ENCODE results near the gene MT1A.

GRCh38 chr16:56669840-56670619 is 31.6 kb downstream of the MT1A start:
- TF ChIP-seq RAD21 (IDR thresholded peaks at IDR 0.05 in 1 of 2, conservative IDR thresholded peaks at IDR 0.05 in 1 of 2; ENCODE audit: low read depth in 2 of 2, low read length in 2 of 2) (no peak), CREB1 (IDR thresholded peaks at IDR 0.05) (no peak), SIN3A (conservative IDR thresholded peaks at IDR 0.05 in 1 of 2, IDR thresholded peaks at IDR 0.05 in 1 of 2; ENCODE audit: low read depth in 1 of 2, low read length in 2 of 2) (no peak), ASH2L (IDR thresholded peaks at IDR 0.05; ENCODE audit: low read length) (no peak), HDAC2 (IDR thresholded peaks at IDR 0.05; ENCODE audit: borderline replicate concordance in 1 of 2, low read depth in 2 of 2, low read length in 2 of 2) (no peak), CTCF (IDR thresholded peaks at IDR 0.05; ENCODE audit: control extremely low read depth in 1 of 3, insufficient read depth in 1 of 3, low read depth in 1 of 3, low read length in 3 of 3) (no peak), GTF2F1 (IDR thresholded peaks at IDR 0.05; ENCODE audit: borderline replicate concordance, low read depth, low read length) (no peak), YY1 (IDR thresholded peaks at IDR 0.05; ENCODE audit: low read depth, low read length) (no peak), ATF3 (IDR thresholded peaks at IDR 0.05; ENCODE audit: insufficient read depth, low read depth, low read length) (no peak), EZH2 (IDR thresholded peaks at IDR 0.05; ENCODE audit: low read depth, low read length, severe bottlenecking) (peak; percentile 72)

All from H1 (cell line).